Testis (tissue), 2 donors: Measurements from ENCODE around the gene PLCXD3.
"Not testable (repeated sequence)": the region's sequence is repeated elsewhere in the genome, so short reads cannot be mapped to it uniquely, and the experiment has no call there.

Experiments used
- CTCF ChIP-seq, 3 experiments: fragments of 450-650 bp in 2 of 3; fragments of 200-600 bp in 1 of 3; sonication (generic) in 1 of 3; IDR thresholded peaks; one replicate each; pipeline ENCODE4 v1.5.1; 2016 to 2019; ENCODE audit warnings: antibody characterized with exemption in 3 of 3, mild to moderate bottlenecking in 2 of 3, moderate library complexity in 1 of 3
- POLR2A ChIP-seq: fragments of 450-650 bp; IDR thresholded peaks from one replicate; pipeline ENCODE4 v1.6.1; 2017; ENCODE audit warnings: antibody characterized with exemption, mild to moderate bottlenecking, moderate library complexity

- not testable (repeated sequence) for TF ChIP-seq CTCF (IDR thresholded peaks at IDR 0.05); POLR2A
These were observed 187.6 kb downstream of the PLCXD3 start for GRCh38 chr5:41322826-41323225.
